K562 (cell line): ENCODE data around the gene PPIL1.

Experiments
- ARNT ChIP-seq, 2 experiments: fragments of 450-650 bp; IDR thresholded peaks; 2 replicates each; pipeline ENCODE4 v1.6.1; 2016; ENCODE audit warnings: mild to moderate bottlenecking in 1 of 2
- BRCA1 ChIP-seq, 2 experiments: fragments of 450-650 bp in 1 of 2; sonication (generic) in 1 of 2; formaldehyde crosslinking in 1 of 2; IDR thresholded peaks; 2 replicates each; pipeline versions ENCODE4 v1.5.0 to v1.6.1; 2017 to 2020; ENCODE audit warnings: mild to moderate bottlenecking in 1 of 2, missing genetic modification reagents in 1 of 2
- ERF ChIP-seq: fragments of 450-650 bp; formaldehyde crosslinking; IDR thresholded peaks from 2 replicates; pipeline ENCODE4 v1.4.0; 2020; ENCODE audit warnings: mild to moderate bottlenecking, mixed read lengths
- KLF10 ChIP-seq: fragments of 250-450 bp; sonication (Bioruptor Pico); IDR thresholded peaks from 2 replicates; pipeline ENCODE4 v1.6.1; 2021; ENCODE audit warnings: matching md5 sums
- ZNF274 ChIP-seq: IDR thresholded peaks from 2 replicates; pipeline ENCODE4 v1.6.1; 2011; ENCODE audit warnings: low read depth, mild to moderate bottlenecking, low read length, moderate library complexity, borderline replicate concordance
- TF ChIP-seq, protein P1 (sequence below): sonication (generic); formaldehyde crosslinking; IDR thresholded peaks from 2 replicates; pipeline ENCODE4 v1.8.0; 2022; ENCODE audit warnings: mild to moderate bottlenecking, missing genetic modification reagents
- TF ChIP-seq, protein P2 (sequence below): fragments of 250-450 bp; sonication (Bioruptor Pico); IDR thresholded peaks from 2 replicates; pipeline ENCODE4 v1.4.0; 2020; ENCODE audit warnings: mild to moderate bottlenecking, moderate library complexity, borderline replicate concordance
- TF ChIP-seq, protein P3 (sequence below), 2 experiments: fragments of 450-650 bp in 1 of 2; sonication (generic) in 1 of 2; formaldehyde crosslinking; conservative IDR thresholded peaks; 2 replicates each; pipeline versions ENCODE4 v1.4.0 to v1.8.1; 2020 to 2022; ENCODE audit warnings: mild to moderate bottlenecking in 1 of 2, missing genetic modification reagents in 1 of 2
- TF ChIP-seq, protein P4 (sequence below): fragments of 250-450 bp; sonication (Bioruptor Pico); IDR thresholded peaks from 2 replicates; pipeline ENCODE4 v1.5.0; 2022; ENCODE audit warnings: mild to moderate bottlenecking

DNA sequence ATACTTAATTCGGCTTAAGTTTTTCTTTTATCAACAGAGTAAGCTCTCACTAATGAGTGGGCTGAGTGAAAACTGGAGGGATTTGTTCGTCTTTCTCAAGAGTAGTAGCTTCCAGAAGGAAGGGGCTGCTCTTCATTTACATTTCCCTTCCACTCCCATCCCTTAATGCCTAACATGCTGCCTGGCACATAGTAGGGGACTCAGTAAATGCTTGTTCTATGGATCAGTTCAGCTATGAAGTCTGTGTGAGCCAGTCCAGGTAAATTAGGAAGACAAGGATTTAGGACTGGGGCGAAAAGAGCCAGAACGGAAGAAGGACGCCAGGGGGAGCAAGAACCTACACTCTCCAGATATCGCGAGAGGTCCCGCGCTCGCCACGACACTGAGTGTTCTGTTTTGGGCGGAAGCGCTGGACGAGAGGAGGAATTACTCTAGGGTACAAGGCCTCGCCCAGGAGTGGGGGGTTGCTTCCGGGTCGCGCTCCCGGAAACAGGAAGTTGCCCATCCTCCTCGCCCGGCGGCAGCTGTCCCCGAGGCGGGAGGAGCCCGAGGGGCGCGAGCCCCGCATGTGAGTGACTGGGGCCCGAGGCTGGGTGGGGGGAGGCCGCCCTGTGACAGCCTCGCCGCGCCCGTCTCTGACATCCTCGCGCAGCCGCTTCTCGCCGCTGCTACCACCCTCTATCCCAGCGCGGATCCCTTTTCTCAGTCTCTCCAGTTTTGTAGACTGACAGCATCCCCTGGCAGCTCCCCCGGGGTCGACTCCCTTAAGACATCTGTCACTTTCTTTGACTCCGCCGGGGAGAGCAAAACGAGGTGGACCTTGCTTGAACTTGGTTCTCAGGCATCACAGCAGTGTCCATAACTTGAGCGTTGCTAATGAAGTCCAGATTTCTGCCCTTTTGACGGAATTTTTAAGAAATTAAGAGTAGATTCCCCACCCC is 11.1 kb upstream of the PPIL1 start, which contains the start of gene C6orf89:
- TF ChIP-seq, protein P1, sequence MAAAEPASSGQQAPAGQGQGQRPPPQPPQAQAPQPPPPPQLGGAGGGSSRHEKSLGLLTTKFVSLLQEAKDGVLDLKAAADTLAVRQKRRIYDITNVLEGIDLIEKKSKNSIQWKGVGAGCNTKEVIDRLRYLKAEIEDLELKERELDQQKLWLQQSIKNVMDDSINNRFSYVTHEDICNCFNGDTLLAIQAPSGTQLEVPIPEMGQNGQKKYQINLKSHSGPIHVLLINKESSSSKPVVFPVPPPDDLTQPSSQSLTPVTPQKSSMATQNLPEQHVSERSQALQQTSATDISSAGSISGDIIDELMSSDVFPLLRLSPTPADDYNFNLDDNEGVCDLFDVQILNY = 0 out of 2 replicates have a peak, but pooled peaks have one; percentile 27
- TF ChIP-seq KLF10 (CRISPR knock-in tag) (no peak), ERF (CRISPR knock-in tag) (no peak), ARNT (IDR thresholded peaks at IDR 0.05) (no peak; a peak in 1 of 4 replicates), ZNF274 (no peak), BRCA1 (IDR thresholded peaks at IDR 0.05) (no peak), BRCA1 (CRISPR knock-in tag; IDR thresholded peaks at IDR 0.05) (no peak)
- TF ChIP-seq, protein P2, sequence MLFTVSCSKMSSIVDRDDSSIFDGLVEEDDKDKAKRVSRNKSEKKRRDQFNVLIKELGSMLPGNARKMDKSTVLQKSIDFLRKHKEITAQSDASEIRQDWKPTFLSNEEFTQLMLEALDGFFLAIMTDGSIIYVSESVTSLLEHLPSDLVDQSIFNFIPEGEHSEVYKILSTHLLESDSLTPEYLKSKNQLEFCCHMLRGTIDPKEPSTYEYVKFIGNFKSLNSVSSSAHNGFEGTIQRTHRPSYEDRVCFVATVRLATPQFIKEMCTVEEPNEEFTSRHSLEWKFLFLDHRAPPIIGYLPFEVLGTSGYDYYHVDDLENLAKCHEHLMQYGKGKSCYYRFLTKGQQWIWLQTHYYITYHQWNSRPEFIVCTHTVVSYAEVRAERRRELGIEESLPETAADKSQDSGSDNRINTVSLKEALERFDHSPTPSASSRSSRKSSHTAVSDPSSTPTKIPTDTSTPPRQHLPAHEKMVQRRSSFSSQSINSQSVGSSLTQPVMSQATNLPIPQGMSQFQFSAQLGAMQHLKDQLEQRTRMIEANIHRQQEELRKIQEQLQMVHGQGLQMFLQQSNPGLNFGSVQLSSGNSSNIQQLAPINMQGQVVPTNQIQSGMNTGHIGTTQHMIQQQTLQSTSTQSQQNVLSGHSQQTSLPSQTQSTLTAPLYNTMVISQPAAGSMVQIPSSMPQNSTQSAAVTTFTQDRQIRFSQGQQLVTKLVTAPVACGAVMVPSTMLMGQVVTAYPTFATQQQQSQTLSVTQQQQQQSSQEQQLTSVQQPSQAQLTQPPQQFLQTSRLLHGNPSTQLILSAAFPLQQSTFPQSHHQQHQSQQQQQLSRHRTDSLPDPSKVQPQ (CRISPR knock-in tag) = 0 out of 2 replicates have a peak, but pooled peaks have one; percentile 23
- TF ChIP-seq, protein P3, sequence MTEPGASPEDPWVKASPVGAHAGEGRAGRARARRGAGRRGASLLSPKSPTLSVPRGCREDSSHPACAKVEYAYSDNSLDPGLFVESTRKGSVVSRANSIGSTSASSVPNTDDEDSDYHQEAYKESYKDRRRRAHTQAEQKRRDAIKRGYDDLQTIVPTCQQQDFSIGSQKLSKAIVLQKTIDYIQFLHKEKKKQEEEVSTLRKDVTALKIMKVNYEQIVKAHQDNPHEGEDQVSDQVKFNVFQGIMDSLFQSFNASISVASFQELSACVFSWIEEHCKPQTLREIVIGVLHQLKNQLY (CRISPR knock-in tag; conservative IDR thresholded peaks at IDR 0.05) = no peak
- TF ChIP-seq, protein P4, sequence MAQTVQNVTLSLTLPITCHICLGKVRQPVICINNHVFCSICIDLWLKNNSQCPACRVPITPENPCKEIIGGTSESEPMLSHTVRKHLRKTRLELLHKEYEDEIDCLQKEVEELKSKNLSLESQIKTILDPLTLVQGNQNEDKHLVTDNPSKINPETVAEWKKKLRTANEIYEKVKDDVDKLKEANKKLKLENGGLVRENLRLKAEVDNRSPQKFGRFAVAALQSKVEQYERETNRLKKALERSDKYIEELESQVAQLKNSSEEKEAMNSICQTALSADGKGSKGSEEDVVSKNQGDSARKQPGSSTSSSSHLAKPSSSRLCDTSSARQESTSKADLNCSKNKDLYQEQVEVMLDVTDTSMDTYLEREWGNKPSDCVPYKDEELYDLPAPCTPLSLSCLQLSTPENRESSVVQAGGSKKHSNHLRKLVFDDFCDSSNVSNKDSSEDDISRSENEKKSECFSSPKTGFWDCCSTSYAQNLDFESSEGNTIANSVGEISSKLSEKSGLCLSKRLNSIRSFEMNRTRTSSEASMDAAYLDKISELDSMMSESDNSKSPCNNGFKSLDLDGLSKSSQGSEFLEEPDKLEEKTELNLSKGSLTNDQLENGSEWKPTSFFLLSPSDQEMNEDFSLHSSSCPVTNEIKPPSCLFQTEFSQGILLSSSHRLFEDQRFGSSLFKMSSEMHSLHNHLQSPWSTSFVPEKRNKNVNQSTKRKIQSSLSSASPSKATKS (CRISPR knock-in tag) = no peak
